Duodenal mucosa (tissue), 2 donors: ENCODE measurements around the gene HNRNPLL.

Experiments
- H3K27ac ChIP-seq: one replicate; pipeline ENCODE4 v1.7.0; 2013; ENCODE audit warnings: low read depth, low read length
- H3K27me3 ChIP-seq, 2 donors: one replicate each; pipeline ENCODE4 v1.7.0; 2013; ENCODE audit warnings: low read length in 2 of 2, control low read depth in 1 of 2; ENCODE audit not compliant: insufficient read depth in 2 of 2, control insufficient read depth in 1 of 2
- H3K36me3 ChIP-seq, 2 donors: one replicate each; pipeline ENCODE4 v1.7.0; 2013; ENCODE audit warnings: low read length in 2 of 2, control low read depth in 1 of 2; ENCODE audit not compliant: insufficient read depth in 2 of 2, control insufficient read depth in 1 of 2
- H3K4me1 ChIP-seq, 2 donors: one replicate each; pipeline ENCODE4 v1.7.0; 2013; ENCODE audit warnings: low read length in 2 of 2, control low read depth in 1 of 2; ENCODE audit not compliant: insufficient read depth in 2 of 2, control insufficient read depth in 1 of 2
- H3K4me3 ChIP-seq, 2 donors: one replicate each; pipeline ENCODE4 v1.7.0; 2013; ENCODE audit warnings: low read length in 2 of 2, low read depth in 1 of 2
- H3K9ac ChIP-seq, 2 donors: one replicate each; pipeline ENCODE4 v1.7.0; 2013; ENCODE audit warnings: low read length in 2 of 2, low read depth in 1 of 2
- H3K9me3 ChIP-seq, 2 donors: one replicate each; pipeline ENCODE4 v1.7.0; 2013; ENCODE audit warnings: low read length in 2 of 2, control low read depth in 1 of 2; ENCODE audit not compliant: control insufficient read depth in 1 of 2

Gene HNRNPLL

DNA sequence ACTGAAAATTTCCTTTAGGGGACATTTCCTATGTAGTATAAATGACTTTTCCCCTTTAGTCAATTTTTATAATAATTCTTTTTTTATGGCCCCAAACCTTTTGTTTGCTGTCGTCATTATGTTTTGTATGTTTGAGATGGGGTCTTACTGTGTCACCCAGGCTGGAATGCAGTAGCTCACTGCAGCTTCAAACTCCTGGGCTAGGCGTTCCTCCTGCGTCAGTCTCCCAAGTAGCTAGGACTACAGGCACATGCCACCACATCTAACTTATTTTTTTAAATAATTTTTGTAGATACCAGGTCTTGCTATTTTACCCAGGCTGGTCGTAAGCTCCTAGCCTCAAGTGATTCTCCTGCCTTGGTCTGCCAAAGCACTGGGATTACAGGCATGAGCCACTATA, 32.4 kb upstream of the HNRNPLL start:
- Histone ChIP-seq H3K27me3 (no peaks in the 10 kb centered on the region), H3K9me3 (no peaks in the 10 kb centered on the region), H3K9ac (no peak overlapping the region), H3K4me1 (no peaks in the 10 kb centered on the region), H3K36me3 (no peaks in the 10 kb centered on the region), H3K4me3 (no peak overlapping the region), H3K27ac (no peak overlapping the region)

DNA sequence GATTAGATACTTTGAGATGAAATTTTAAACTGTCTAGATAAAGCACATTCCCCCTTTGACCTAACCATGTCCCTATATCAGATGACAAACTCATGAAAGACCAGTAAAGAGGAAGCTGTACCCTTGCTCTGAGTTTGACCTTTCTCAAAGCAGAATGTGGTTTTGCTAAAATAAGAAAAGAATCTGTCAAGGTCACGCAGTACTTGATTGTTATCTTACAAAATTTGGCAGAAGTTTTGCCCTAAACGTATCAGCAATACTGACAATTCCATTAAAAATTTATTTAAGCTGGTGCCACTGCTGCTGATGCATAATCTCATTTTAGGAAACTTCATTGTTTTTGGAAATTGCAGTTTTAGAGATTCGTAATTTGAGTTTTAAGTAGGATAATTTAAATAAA, 32.0 kb upstream of the HNRNPLL start:
- Histone ChIP-seq H3K9me3 (no peaks in the 10 kb centered on the region), H3K9ac (no peak overlapping the region), H3K4me3 (no peak overlapping the region), H3K27ac (no peak overlapping the region), H3K27me3 (no peaks in the 10 kb centered on the region), H3K4me1 (no peaks in the 10 kb centered on the region), H3K36me3 (no peaks in the 10 kb centered on the region)

DNA sequence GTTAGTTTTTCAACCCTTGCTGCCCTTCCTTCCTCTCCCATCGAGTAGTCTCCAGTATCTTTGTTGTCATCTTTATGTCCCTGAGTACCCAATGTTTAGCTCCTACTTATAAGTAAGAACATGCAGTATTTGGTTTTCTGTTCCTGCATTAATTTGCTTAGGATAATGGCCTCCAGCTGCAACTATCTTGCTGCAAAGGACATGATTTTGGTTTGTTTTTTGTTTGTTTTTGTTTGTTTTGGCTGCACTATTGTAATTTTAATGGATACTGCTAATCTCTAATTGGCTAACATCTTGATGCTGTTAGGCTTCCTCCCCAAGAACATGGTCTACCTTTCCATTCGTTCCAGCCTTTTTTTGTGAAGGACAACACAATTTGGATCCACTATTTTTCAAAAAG, 31.2 kb upstream of the HNRNPLL start:
- no peak overlapping the region for H3K27ac ChIP-seq
- no peaks in the 10 kb centered on the region for H3K27me3 ChIP-seq
- H3K9ac ChIP-seq = no peak overlapping the region

DNA sequence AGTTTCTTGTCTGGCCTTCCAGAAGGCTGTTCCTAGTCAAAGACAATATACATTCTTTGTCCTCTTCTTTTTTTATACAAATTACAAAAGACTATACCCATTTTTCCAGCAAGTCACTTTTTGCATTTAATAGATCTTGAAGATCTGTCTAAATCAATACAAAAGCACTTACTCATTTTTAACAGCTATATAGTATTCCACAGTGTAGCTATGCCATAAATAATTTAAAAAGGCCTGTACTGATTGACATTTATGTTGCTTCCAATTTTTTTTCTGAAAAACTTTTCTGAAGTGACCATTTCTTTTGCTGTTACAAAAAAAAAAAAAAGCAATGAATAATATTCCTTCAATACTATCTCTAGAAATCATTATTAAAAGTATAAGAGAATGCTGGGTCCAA, 30.3 kb upstream of the HNRNPLL start:
- Histone ChIP-seq H3K4me3 (no peak overlapping the region), H3K9me3 (no peaks in the 10 kb centered on the region), H3K27ac (no peak overlapping the region), H3K36me3 (no peaks in the 10 kb centered on the region), H3K4me1 (no peaks in the 10 kb centered on the region), H3K27me3 (no peaks in the 10 kb centered on the region), H3K9ac (no peak overlapping the region)

More for the DNA sequence above, 31.2 kb upstream of the HNRNPLL start:
- Histone ChIP-seq H3K4me1 (no peaks in the 10 kb centered on the region), H3K4me3 (no peak overlapping the region), H3K36me3 (no peaks in the 10 kb centered on the region), H3K9me3 (no peaks in the 10 kb centered on the region)

DNA sequence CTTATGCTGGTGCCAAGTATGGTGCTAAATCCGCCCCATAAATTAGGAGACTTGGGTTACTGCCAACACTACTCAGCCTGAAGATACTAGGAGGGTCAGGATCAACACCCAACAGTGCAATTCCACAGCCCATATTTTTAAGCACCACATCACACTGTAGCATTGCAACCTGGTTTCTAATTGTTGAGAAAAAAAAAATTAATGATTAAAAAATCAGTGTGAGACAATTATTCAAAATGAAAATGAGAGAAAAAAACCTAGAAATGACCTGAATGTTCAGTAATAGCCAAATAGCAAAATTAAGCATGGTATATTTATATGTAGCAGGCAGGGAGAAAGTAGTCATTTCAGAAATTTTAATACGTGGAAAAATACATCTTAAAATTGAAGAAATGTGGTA, 29.2 kb upstream of the HNRNPLL start:
- Histone ChIP-seq H3K27ac (no peak overlapping the region), H3K4me3 (no peak overlapping the region), H3K9ac (no peak overlapping the region), H3K36me3 (no peaks in the 10 kb centered on the region), H3K4me1 (no peaks in the 10 kb centered on the region), H3K9me3 (no peaks in the 10 kb centered on the region), H3K27me3 (no peaks in the 10 kb centered on the region)

DNA sequence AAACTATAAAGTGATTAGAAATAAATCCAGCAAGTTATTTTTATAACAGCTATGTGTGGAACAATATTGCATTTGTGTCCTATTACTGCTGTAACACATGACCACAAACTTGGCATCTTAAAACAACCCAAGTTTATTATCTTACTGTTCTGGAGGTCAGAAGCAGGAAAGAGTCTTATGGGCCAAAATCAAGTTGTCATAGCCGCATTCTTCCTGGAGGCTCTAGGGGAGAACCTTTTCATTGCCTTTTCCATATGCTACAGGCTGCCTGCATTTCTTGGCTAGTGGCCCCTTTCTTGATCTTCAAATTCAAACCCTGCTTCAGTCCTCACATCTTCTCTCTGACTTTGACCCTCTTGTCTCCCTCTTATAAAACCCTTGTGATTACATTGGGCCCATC, 27.0 kb upstream of the HNRNPLL start:
- H3K27ac ChIP-seq = no peak overlapping the region
- H3K9me3 ChIP-seq = no peaks in the 10 kb centered on the region
- H3K4me1 ChIP-seq = no peaks in the 10 kb centered on the region
- no peaks in the 10 kb centered on the region for H3K27me3 ChIP-seq
- H3K36me3 ChIP-seq = no peaks in the 10 kb centered on the region
- H3K9ac ChIP-seq = no peak overlapping the region
- H3K4me3 ChIP-seq = no peak overlapping the region

DNA sequence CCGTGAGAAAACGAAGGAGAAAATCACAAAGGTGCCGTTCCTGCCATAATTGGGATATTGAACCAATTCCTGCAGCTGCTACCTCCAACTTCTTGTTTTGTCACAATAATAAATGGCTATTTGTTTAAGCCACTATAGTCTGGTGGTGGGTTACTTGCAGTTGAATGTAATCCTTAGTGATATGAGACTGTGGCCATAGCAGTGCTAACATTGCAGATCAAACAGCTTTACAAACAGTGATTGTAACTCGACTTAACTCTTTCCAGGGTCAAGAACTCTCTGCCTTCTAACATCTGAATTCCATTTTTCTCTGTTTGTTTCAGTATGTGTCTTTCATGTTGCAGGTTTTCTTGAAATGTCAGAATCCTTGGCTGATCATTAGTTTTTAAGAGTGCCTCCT, 24.7 kb upstream of the HNRNPLL start:
- Histone ChIP-seq H3K9me3 (no peaks in the 10 kb centered on the region), H3K4me1 (no peaks in the 10 kb centered on the region), H3K9ac (no peak overlapping the region), H3K27ac (no peak overlapping the region), H3K27me3 (no peaks in the 10 kb centered on the region), H3K36me3 (no peaks in the 10 kb centered on the region), H3K4me3 (no peak overlapping the region)

DNA sequence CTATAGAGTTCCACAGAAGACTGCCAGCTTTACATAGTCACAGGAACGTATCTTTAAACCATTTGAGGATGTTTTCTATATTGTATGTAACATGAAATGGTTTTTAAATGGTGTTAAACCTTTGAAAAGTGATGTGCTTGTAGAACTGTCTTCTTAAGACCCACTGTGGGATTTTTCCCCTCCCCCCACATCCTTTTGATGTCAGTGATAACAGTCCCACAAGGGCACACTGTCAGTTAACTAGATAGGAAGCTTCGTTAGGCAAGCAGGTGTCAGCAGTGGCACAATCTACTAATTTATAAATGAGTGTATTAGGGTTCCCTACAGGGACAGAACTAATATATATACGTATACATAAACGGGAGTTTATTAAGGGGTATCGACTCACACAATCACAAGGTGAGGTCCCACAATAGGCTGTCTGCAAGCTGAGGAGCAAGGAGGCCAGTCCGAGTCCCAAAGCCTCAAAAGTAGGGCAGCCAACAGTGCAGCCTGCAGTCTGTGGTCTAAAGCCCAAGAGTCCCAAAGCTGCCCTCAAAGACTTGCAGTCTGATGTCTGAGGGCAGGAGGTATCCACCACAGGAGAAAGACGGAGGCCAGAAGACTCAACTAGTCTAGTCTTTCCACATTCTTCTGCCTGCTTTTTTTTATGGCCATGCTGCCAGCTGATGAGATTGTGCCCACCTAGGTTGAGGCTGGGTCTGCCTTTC, 23.8 kb upstream of the HNRNPLL start:
- Histone ChIP-seq H3K27ac (no peak overlapping the region), H3K4me1 (no peaks in the 10 kb centered on the region), H3K36me3 (no peaks in the 10 kb centered on the region), H3K27me3 (no peaks in the 10 kb centered on the region), H3K9ac (no peak overlapping the region), H3K9me3 (no peaks in the 10 kb centered on the region), H3K4me3 (no peak overlapping the region)

DNA sequence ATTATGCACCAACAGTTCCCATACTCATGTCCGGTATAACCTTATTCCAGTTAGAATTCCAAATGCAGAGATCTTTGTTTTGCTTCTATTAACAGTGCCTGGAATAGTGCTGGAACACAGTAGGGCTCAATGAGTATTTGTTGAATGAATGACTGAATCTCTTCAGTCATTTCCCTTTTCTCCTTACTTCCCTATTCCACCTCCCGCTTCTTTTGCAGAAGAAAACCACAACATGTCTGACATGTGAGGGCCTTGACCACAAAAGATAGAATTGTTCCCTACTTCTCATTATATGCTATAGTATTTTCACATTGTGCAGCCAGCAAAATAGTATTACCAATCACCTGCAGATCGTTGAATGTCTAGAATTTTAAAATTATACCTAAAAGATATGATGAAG, 19.5 kb upstream of the HNRNPLL start:
- H3K4me3 ChIP-seq = no peak overlapping the region
- H3K9ac ChIP-seq = no peak overlapping the region
- H3K4me1 ChIP-seq = no peaks in the 10 kb centered on the region
- no peaks in the 10 kb centered on the region for H3K9me3 ChIP-seq
- H3K27ac ChIP-seq = no peak overlapping the region
- H3K36me3 ChIP-seq = no peaks in the 10 kb centered on the region
- no peaks in the 10 kb centered on the region for H3K27me3 ChIP-seq

DNA sequence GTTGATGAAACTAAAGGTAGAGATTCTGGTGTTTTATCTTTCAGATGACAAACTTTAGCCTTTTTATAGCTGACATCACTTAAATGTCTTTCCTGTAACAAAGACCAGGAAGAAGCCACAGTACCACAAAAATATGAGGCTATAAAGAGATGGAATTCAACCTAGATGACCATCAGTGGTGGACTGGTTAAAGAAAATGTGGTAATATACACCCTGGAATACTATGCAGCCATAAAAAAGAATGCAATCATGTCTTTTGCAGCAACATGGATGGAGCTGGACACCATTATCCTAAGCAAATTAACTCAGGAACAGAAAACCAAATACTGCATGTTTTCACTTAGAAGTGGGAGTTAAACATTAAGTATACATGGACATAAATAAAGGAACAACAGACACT, 18.3 kb upstream of the HNRNPLL start:
- Histone ChIP-seq H3K27ac (no peak overlapping the region), H3K9ac (no peak overlapping the region), H3K4me3 (no peak overlapping the region), H3K27me3 (no peaks in the 10 kb centered on the region), H3K36me3 (no peaks in the 10 kb centered on the region), H3K4me1 (no peaks in the 10 kb centered on the region), H3K9me3 (no peaks in the 10 kb centered on the region)
